ENCODE data around the gene SLCO2B1. TPM values are rescaled to one million over a fixed set of nuclear protein-coding genes. Genes with fewer than 3 reads are reported as not detected.
A peak's percentile ranks its signal among the peaks of the same experiment; 100 is the strongest.

Gene SLCO2B1
- total RNA-seq, 1 donor from 2014 or later: not detected

- peaks cover 8% of the 10 kb centered on the region for H3K27me3 Mint-ChIP-seq (ENCODE audit: insufficient read depth)
Measured at GRCh38 chr11:75147875-75148263, 3.0 kb upstream of the SLCO2B1 start.

GRCh38 chr11:75148436-75148983 is 2.4 kb upstream of the SLCO2B1 start:
- peaks cover 10% of the 10 kb centered on the region for H3K27me3 Mint-ChIP-seq (ENCODE audit: insufficient read depth)
- H3K36me3 Mint-ChIP-seq (ENCODE audit: low read depth): no peaks in the 10 kb centered on the region
- no peak overlapping the region for H3K27ac Mint-ChIP-seq
- intact Hi-C loops (cut with micrococcal nuclease): loop anchor here (10.0 kb wide), 1 partner anchor 386 kb away; no protein-coding TSS in a partner anchor
- no peak overlapping the region for H3K4me3 Mint-ChIP-seq
- peaks cover 48% of the 10 kb centered on the region for H3K4me1 Mint-ChIP-seq (ENCODE audit: low read depth)
- H3K9me3 Mint-ChIP-seq: no peaks in the 10 kb centered on the region
- peak; percentile 35 for DNase-seq (ENCODE audit: low spot score)

More at GRCh38 chr11:75147875-75148263, 3.0 kb upstream of the SLCO2B1 start:
- no peaks in the 10 kb centered on the region for H3K9me3 Mint-ChIP-seq
- H3K4me3 Mint-ChIP-seq: no peak overlapping the region
- intact Hi-C loops (cut with micrococcal nuclease): loop anchor here (10.0 kb wide), 1 partner anchor 387 kb away; no protein-coding TSS in a partner anchor
- no peak overlapping the region for H3K27ac Mint-ChIP-seq
- DNase-seq (ENCODE audit: low spot score): no peak
- no peaks in the 10 kb centered on the region for H3K36me3 Mint-ChIP-seq (ENCODE audit: low read depth)
- H3K4me1 Mint-ChIP-seq (ENCODE audit: low read depth): peaks cover 48% of the 10 kb centered on the region

- intact Hi-C loops (cut with micrococcal nuclease): loop anchor here (10.0 kb wide), 1 partner anchor 385 kb away; no protein-coding TSS in a partner anchor
- H3K9me3 Mint-ChIP-seq: no peaks in the 10 kb centered on the region
- H3K36me3 Mint-ChIP-seq (ENCODE audit: low read depth): no peaks in the 10 kb centered on the region
- no peak overlapping the region for H3K4me3 Mint-ChIP-seq
- no peak for DNase-seq (ENCODE audit: low spot score)
- H3K27me3 Mint-ChIP-seq (ENCODE audit: insufficient read depth): peaks cover 11% of the 10 kb centered on the region
- H3K4me1 Mint-ChIP-seq (ENCODE audit: low read depth): peaks cover 38% of the 10 kb centered on the region
- no peak overlapping the region for H3K27ac Mint-ChIP-seq
Measured at GRCh38 chr11:75149766-75150465, 991 bp upstream of the SLCO2B1 start.

GRCh38 chr11:75151346-75152047 is 590 bp downstream of the SLCO2B1 start:
- peaks cover 13% of the 10 kb centered on the region for H3K27me3 Mint-ChIP-seq (ENCODE audit: insufficient read depth)
- no peak for DNase-seq (ENCODE audit: low spot score)
- H3K4me1 Mint-ChIP-seq (ENCODE audit: low read depth): peaks cover 30% of the 10 kb centered on the region
- intact Hi-C loops (cut with micrococcal nuclease): no loop called here
- H3K36me3 Mint-ChIP-seq (ENCODE audit: low read depth): no peaks in the 10 kb centered on the region
- no peaks in the 10 kb centered on the region for H3K9me3 Mint-ChIP-seq
- H3K4me3 Mint-ChIP-seq: no peak overlapping the region
- no peak overlapping the region for H3K27ac Mint-ChIP-seq

GRCh38 chr11:75152090-75152489 is 1.2 kb downstream of the SLCO2B1 start:
- H3K4me3 Mint-ChIP-seq: no peak overlapping the region
- intact Hi-C loops (cut with micrococcal nuclease): no loop called here
- H3K4me1 Mint-ChIP-seq (ENCODE audit: low read depth): peaks cover 26% of the 10 kb centered on the region
- no peak for DNase-seq (ENCODE audit: low spot score)
- H3K27ac Mint-ChIP-seq: no peak overlapping the region
- H3K27me3 Mint-ChIP-seq (ENCODE audit: insufficient read depth): peaks cover 10% of the 10 kb centered on the region
- no peaks in the 10 kb centered on the region for H3K9me3 Mint-ChIP-seq
- H3K36me3 Mint-ChIP-seq (ENCODE audit: low read depth): no peaks in the 10 kb centered on the region

- Mint-ChIP-seq H3K4me3 (no peak overlapping the region), H3K4me1 (ENCODE audit: low read depth) (peaks cover 18% of the 10 kb centered on the region), H3K36me3 (ENCODE audit: low read depth) (no peaks in the 10 kb centered on the region), H3K27ac (no peak overlapping the region), H3K9me3 (no peaks in the 10 kb centered on the region), H3K27me3 (ENCODE audit: insufficient read depth) (peaks cover 9% of the 10 kb centered on the region)
- DNase-seq (ENCODE audit: low spot score): no peak
- intact Hi-C loops (cut with micrococcal nuclease): no loop called here
Measured at GRCh38 chr11:75152651-75153427, 1.9 kb downstream of the SLCO2B1 start.

GRCh38 chr11:75154646-75155569 is 4.0 kb downstream of the SLCO2B1 start:
- Mint-ChIP-seq H3K4me1 (ENCODE audit: low read depth) (peaks cover 13% of the 10 kb centered on the region), H3K4me3 (no peak overlapping the region), H3K9me3 (no peaks in the 10 kb centered on the region), H3K27ac (no peak overlapping the region), H3K27me3 (ENCODE audit: insufficient read depth) (peaks cover 9% of the 10 kb centered on the region), H3K36me3 (ENCODE audit: low read depth) (no peaks in the 10 kb centered on the region)
- DNase-seq (ENCODE audit: low spot score): no peak
- intact Hi-C loops (cut with micrococcal nuclease): no loop called here

GRCh38 chr11:75155570-75156422 is 4.9 kb downstream of the SLCO2B1 start:
- H3K4me1 Mint-ChIP-seq (ENCODE audit: low read depth): peaks cover 10% of the 10 kb centered on the region
- H3K4me3 Mint-ChIP-seq: no peak overlapping the region
- H3K27me3 Mint-ChIP-seq (ENCODE audit: insufficient read depth): peaks cover 4% of the 10 kb centered on the region
- no peak overlapping the region for H3K27ac Mint-ChIP-seq
- intact Hi-C loops (cut with micrococcal nuclease): no loop called here
- H3K9me3 Mint-ChIP-seq: no peaks in the 10 kb centered on the region
- DNase-seq (ENCODE audit: low spot score): no peak
- H3K36me3 Mint-ChIP-seq (ENCODE audit: low read depth): no peaks in the 10 kb centered on the region

GRCh38 chr11:75158241-75158640 is 7.3 kb downstream of the SLCO2B1 start:
- intact Hi-C loops (cut with micrococcal nuclease): no loop called here
- H3K4me3 Mint-ChIP-seq: no peak overlapping the region
- no peaks in the 10 kb centered on the region for H3K36me3 Mint-ChIP-seq (ENCODE audit: low read depth)
- H3K27ac Mint-ChIP-seq: no peak overlapping the region
- peaks cover 13% of the 10 kb centered on the region for H3K4me1 Mint-ChIP-seq (ENCODE audit: low read depth)
- H3K9me3 Mint-ChIP-seq: no peaks in the 10 kb centered on the region
- peaks cover 6% of the 10 kb centered on the region for H3K27me3 Mint-ChIP-seq (ENCODE audit: insufficient read depth)
- DNase-seq (ENCODE audit: low spot score): no peak

- Mint-ChIP-seq H3K36me3 (ENCODE audit: low read depth) (no peaks in the 10 kb centered on the region), H3K27ac (no peak overlapping the region), H3K4me3 (no peak overlapping the region), H3K9me3 (no peaks in the 10 kb centered on the region), H3K4me1 (ENCODE audit: low read depth) (peaks cover 10% of the 10 kb centered on the region), H3K27me3 (ENCODE audit: insufficient read depth) (peaks cover 4% of the 10 kb centered on the region)
- DNase-seq (ENCODE audit: low spot score): no peak
- intact Hi-C loops (cut with micrococcal nuclease): no loop called here
Measured at GRCh38 chr11:75158696-75159150, 7.8 kb downstream of the SLCO2B1 start.

- DNase-seq (ENCODE audit: low spot score): no peak
- Mint-ChIP-seq H3K9me3 (no peaks in the 10 kb centered on the region), H3K36me3 (ENCODE audit: low read depth) (no peaks in the 10 kb centered on the region), H3K27me3 (ENCODE audit: insufficient read depth) (peaks cover 4% of the 10 kb centered on the region), H3K4me1 (ENCODE audit: low read depth) (peaks cover 10% of the 10 kb centered on the region), H3K4me3 (no peak overlapping the region), H3K27ac (no peak overlapping the region)
- intact Hi-C loops (cut with micrococcal nuclease): no loop called here
Measured at GRCh38 chr11:75159151-75159953, 8.4 kb downstream of the SLCO2B1 start.
